ENCODE measurements around the gene PSG2.
"Not testable (repeated sequence)": the region's sequence is repeated elsewhere in the genome, so short reads cannot be mapped to it uniquely, and the experiment has no call there.

PSG2 gene

GRCh38 chr19:43082601-43083000, at the start of gene PSG2:
Gene PSG2, minus strand, starts transcription at chr19:43082701. Its CDS starts 132 bp downstream, at chr19:43082569.
- DNase-seq (ENCODE audit: low spot score): not testable (repeated sequence)

- not testable (repeated sequence) for DNase-seq (ENCODE audit: low spot score)
Observed at GRCh38 chr19:43131281-43131842, 48.9 kb upstream of the PSG2 start.

GRCh38 chr19:43129197-43129596, 46.7 kb upstream of the PSG2 start:
- DNase-seq (ENCODE audit: low spot score): not testable (repeated sequence)

GRCh38 chr19:43127336-43127735, 44.8 kb upstream of the PSG2 start:
- DNase-seq (ENCODE audit: low spot score): not testable (repeated sequence)

GRCh38 chr19:43126720-43127119, 44.2 kb upstream of the PSG2 start:
- no peak for DNase-seq (ENCODE audit: low spot score)

- no peak for DNase-seq (ENCODE audit: low spot score)
Observed at GRCh38 chr19:43124360-43124759, 41.9 kb upstream of the PSG2 start.

GRCh38 chr19:43120433-43121026, 38.0 kb upstream of the PSG2 start:
- not testable (repeated sequence) for DNase-seq (ENCODE audit: low spot score)

- DNase-seq (ENCODE audit: low spot score): not testable (repeated sequence)
Observed at GRCh38 chr19:43119526-43119925, 37.0 kb upstream of the PSG2 start.

- not testable (repeated sequence) for DNase-seq (ENCODE audit: low spot score)
Observed at GRCh38 chr19:43116421-43116820, 33.9 kb upstream of the PSG2 start.

GRCh38 chr19:43115548-43115947, 33.0 kb upstream of the PSG2 start:
- not testable (repeated sequence) for DNase-seq (ENCODE audit: low spot score)

- DNase-seq (ENCODE audit: low spot score): not testable (repeated sequence)
Observed at GRCh38 chr19:43115064-43115463, 32.6 kb upstream of the PSG2 start.

- DNase-seq (ENCODE audit: low spot score): not testable (repeated sequence)
Observed at GRCh38 chr19:43114626-43115025, 32.1 kb upstream of the PSG2 start.

GRCh38 chr19:43107401-43107800, 24.9 kb upstream of the PSG2 start:
- not testable (repeated sequence) for DNase-seq (ENCODE audit: low spot score)

GRCh38 chr19:43105496-43105895, 23.0 kb upstream of the PSG2 start:
- DNase-seq (ENCODE audit: low spot score): no peak

GRCh38 chr19:43104215-43104850, 21.8 kb upstream of the PSG2 start:
- DNase-seq (ENCODE audit: low spot score): not testable (repeated sequence)

GRCh38 chr19:43101950-43102349, 19.4 kb upstream of the PSG2 start:
- no peak for DNase-seq (ENCODE audit: low spot score)

- DNase-seq (ENCODE audit: low spot score): not testable (repeated sequence)
Observed at GRCh38 chr19:43098416-43098815, 15.9 kb upstream of the PSG2 start.

GRCh38 chr19:43087702-43088340, 5.3 kb upstream of the PSG2 start:
- not testable (repeated sequence) for DNase-seq (ENCODE audit: low spot score)

GRCh38 chr19:43085796-43086530, 3.5 kb upstream of the PSG2 start:
- DNase-seq (ENCODE audit: low spot score): not testable (repeated sequence)

GRCh38 chr19:43084196-43084832, 1.8 kb upstream of the PSG2 start:
- not testable (repeated sequence) for DNase-seq (ENCODE audit: low spot score)

- not testable (repeated sequence) for DNase-seq (ENCODE audit: low spot score)
Observed at GRCh38 chr19:43083721-43084120, 1.2 kb upstream of the PSG2 start.

- no peak for DNase-seq (ENCODE audit: low spot score)
Observed at GRCh38 chr19:43078311-43078710, 4.2 kb downstream of the PSG2 start.

Measured in CD4-positive, alpha-beta T cell treated with Interleukin-2 at 100 ng/mL for 4 hours (primary cell).